ENCODE results near the gene KCTD1. TPM values are rescaled to one million over a fixed set of nuclear protein-coding genes. Genes with fewer than 3 reads are reported as not detected.

Gene KCTD1
- total and polyA plus RNA-seq, 2 of the 4 experiments (the other 2 are of a cell fraction) = 5.0 to 5.8 TPM

DNA sequence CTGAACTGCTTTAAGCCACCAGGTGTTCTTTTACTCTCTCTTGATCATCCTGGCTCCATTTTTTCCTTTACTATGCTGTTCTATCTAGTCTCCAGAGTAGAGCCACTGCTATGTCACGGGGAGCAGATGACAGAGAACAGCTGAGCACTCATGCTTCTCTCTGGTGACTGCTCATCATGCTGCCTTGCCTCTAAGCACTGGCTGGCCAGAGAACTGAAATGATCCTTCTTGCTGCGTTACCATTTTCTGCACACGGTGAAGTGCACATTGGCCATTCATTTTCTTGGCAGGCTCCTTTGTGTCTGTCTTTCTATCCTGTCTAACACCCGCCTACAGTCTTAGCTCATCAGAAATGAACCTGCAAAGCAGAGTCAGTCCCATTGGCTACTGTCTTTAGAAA is 86.0 kb downstream of the KCTD1 start:
- Histone ChIP-seq H3K4me2 (ENCODE audit: low read depth, low read length) (no peak overlapping the region), H2AK9ac (replicated peaks; ENCODE audit: low read depth, low read length, poor library complexity) (no peak overlapping the region), H2BK15ac (ENCODE audit: low read depth, low read length) (no peak overlapping the region), H2BK5ac (ENCODE audit: low read depth, low read length, poor library complexity, severe bottlenecking) (no peak overlapping the region), H3K14ac (replicated peaks; ENCODE audit: low read depth, low read length) (no peak overlapping the region), H3K27ac (ENCODE audit: insufficient read depth, low read length) (no peak overlapping the region), H4K8ac (ENCODE audit: low read depth in 2 of 2, low read length in 2 of 2) (no peak overlapping the region), H3K9ac (ENCODE audit: low read depth, low read length) (no peak overlapping the region), H3K23ac (ENCODE audit: low read depth, low read length) (no peak overlapping the region), H3K79me1 (ENCODE audit: low read depth in 1 of 2, low read length in 2 of 2) (no peaks in the 10 kb centered on the region), H3K4me1 (ENCODE audit: control insufficient read depth, insufficient read depth, low read length) (peaks cover 9% of the 10 kb centered on the region), H3K9me1 (ENCODE audit: insufficient read depth, low read length) (peaks cover 16% of the 10 kb centered on the region), H3K18ac (ENCODE audit: low read depth, low read length) (no peak overlapping the region), H2BK120ac (ENCODE audit: low read depth, low read length) (no peak overlapping the region), H4K20me1 (ENCODE audit: insufficient read depth, low read length) (no peaks in the 10 kb centered on the region), H3K36me3 (ENCODE audit: control insufficient read depth, insufficient read depth, low read length) (peaks cover 7% of the 10 kb centered on the region), H2BK20ac (ENCODE audit: low read depth, low read length) (no peak overlapping the region), H3K27me3 (ENCODE audit: control insufficient read depth, insufficient read depth, low read length) (no peaks in the 10 kb centered on the region), H4K5ac (ENCODE audit: low read depth, low read length) (no peak overlapping the region), H3K4ac (ENCODE audit: low read depth, low read length) (no peak overlapping the region), H4K91ac (ENCODE audit: insufficient read depth, low read depth, low read length) (no peak overlapping the region), H3K56ac (ENCODE audit: extremely low read depth, insufficient read depth, low read length) (no peak overlapping the region), H2AK5ac (ENCODE audit: low read depth, low read length) (no peak overlapping the region), H3K4me3 (ENCODE audit: insufficient read depth, low read depth, low read length) (no peak overlapping the region), H3K9me3 (ENCODE audit: control insufficient read depth, insufficient read depth, low read length) (no peaks in the 10 kb centered on the region), H2AFZ (replicated peaks; ENCODE audit: low read length, poor library complexity) (no peak overlapping the region)
- CTCF ChIA-PET = no interaction called here
- no peak for TF ChIP-seq MXI1 (IDR thresholded peaks at IDR 0.05; ENCODE audit: borderline replicate concordance, low read depth, low read length)
- 82% methylated on average over 3 of the region's 4 CpGs; no CpG with 5 or more reads in 1 of the 2 experiments for WGBS, 2 experiments (ENCODE audit: extremely low coverage in 2 of 2, insufficient read length in 1 of 2)
- dilution Hi-C loops (cut with HindIII; ENCODE audit: low sequenced_read_pairs, unreplicated experiment) (no loop called here), in situ Hi-C loops (cut with MboI; ENCODE audit: low sequenced_read_pairs) (no loop called here), intact Hi-C loops (cut with micrococcal nuclease) (no loop called here)
- BruUV-seq (replicated peaks) = no TSS peak
- ATAC-seq (ENCODE audit: low read depth) = no peak
- POLR2A ChIA-PET (ENCODE audit: unreplicated experiment) = no interaction called here
- DNase-seq = no peak
